H1 (cell line): ENCODE data around the gene MPP4. TPM values are rescaled to one million over a fixed set of nuclear protein-coding genes. Genes with fewer than 3 reads are reported as not detected.
A peak's percentile ranks its signal among the peaks of the same experiment; 100 is the strongest.

Source experiments
- ATF3 ChIP-seq: IDR thresholded peaks from 2 replicates; pipeline ENCODE4 v1.6.1; 2011; ENCODE audit warnings: low read depth, mild to moderate bottlenecking, low read length; ENCODE audit not compliant: insufficient read depth
- BCL11A ChIP-seq, 2 experiments: IDR thresholded peaks; one replicate each; pipeline ENCODE4 v1.6.1; 2011; ENCODE audit warnings: low read depth in 2 of 2, low read length in 2 of 2, mild to moderate bottlenecking in 2 of 2
- BRCA1 ChIP-seq: IDR thresholded peaks from 2 replicates; pipeline ENCODE4 v1.6.1; 2012; ENCODE audit warnings: low read depth, low read length, improper control_type of control experiment
- CBX5 ChIP-seq: fragments of 300-800, 300-1000 bp; sonication (generic); IDR thresholded peaks from 2 replicates; pipeline ENCODE4 v1.7.1; 2016; ENCODE audit warnings: antibody characterized with exemption, low read length, low read depth
- CBX8 ChIP-seq: fragments of 300-800, 300-1000 bp; sonication (generic); IDR thresholded peaks from 2 replicates; pipeline ENCODE4 v1.7.1; 2016; ENCODE audit warnings: low read depth, low read length, borderline replicate concordance
- EGR1 ChIP-seq: IDR thresholded peaks from 2 replicates; pipeline ENCODE4 v1.6.1; 2011; ENCODE audit warnings: low read depth, low read length, borderline replicate concordance
- EZH2 ChIP-seq: fragments of 200-600 bp; sonication (generic); IDR thresholded peaks from 2 replicates; pipeline ENCODE4 v1.7.1; 2012; ENCODE audit warnings: low read depth, mild to moderate bottlenecking, moderate library complexity, low read length, inconsistent platforms; ENCODE audit not compliant: severe bottlenecking
- GABPA ChIP-seq: IDR thresholded peaks from 2 replicates; pipeline ENCODE4 v1.6.1; 2011; ENCODE audit warnings: mild to moderate bottlenecking, low read length, moderate library complexity, borderline replicate concordance; ENCODE audit not compliant: insufficient read depth
- HDAC2 ChIP-seq, 2 experiments: fragments of 300-600 bp in 1 of 2; sonication (generic) in 1 of 2; IDR thresholded peaks; 2 replicates each; pipeline ENCODE4 v1.6.1; 2011 to 2012; ENCODE audit warnings: low read depth in 2 of 2, low read length in 2 of 2, mild to moderate bottlenecking in 2 of 2, moderate library complexity in 2 of 2, borderline replicate concordance in 1 of 2, inconsistent platforms in 1 of 2
- HDAC6 ChIP-seq: IDR thresholded peaks from one replicate; pipeline ENCODE4 v1.7.1; 2012; ENCODE audit warnings: low read depth, mild to moderate bottlenecking, inconsistent platforms, low read length, moderate library complexity
- JUN ChIP-seq: IDR thresholded peaks from 2 replicates; pipeline ENCODE4 v1.6.1; 2011; ENCODE audit warnings: low read depth, mild to moderate bottlenecking, improper control_type of control experiment, low read length
- KDM1A ChIP-seq: fragments of 200-600, 300-600 bp; sonication (generic); IDR thresholded peaks from 2 replicates; pipeline ENCODE4 v1.7.1; 2016; ENCODE audit warnings: mild to moderate bottlenecking, low read length, borderline replicate concordance
- KDM4A ChIP-seq: IDR thresholded peaks from one replicate; pipeline ENCODE4 v1.7.1; 2012; ENCODE audit warnings: low read depth, mild to moderate bottlenecking, moderate library complexity, low read length, inconsistent platforms; ENCODE audit not compliant: severe bottlenecking
- NANOG ChIP-seq: IDR thresholded peaks from 2 replicates; pipeline ENCODE4 v1.6.1; 2011; ENCODE audit warnings: low read length, low read depth, mild to moderate bottlenecking, inconsistent platforms; ENCODE audit not compliant: insufficient read depth, poor library complexity, severe bottlenecking
- NRF1 ChIP-seq: IDR thresholded peaks from 2 replicates; pipeline ENCODE4 v1.6.1; 2011; ENCODE audit warnings: mild to moderate bottlenecking, low read depth, low read length, improper control_type of control experiment
- RBBP5 ChIP-seq: IDR thresholded peaks from 2 replicates; pipeline ENCODE4 v1.7.1; 2012; ENCODE audit warnings: low read depth, mild to moderate bottlenecking, inconsistent platforms, low read length, moderate library complexity, borderline replicate concordance
- RNF2 ChIP-seq: fragments of 200-900, 300-1000 bp; sonication (generic); IDR thresholded peaks from 2 replicates; pipeline ENCODE4 v1.7.1; 2016; ENCODE audit warnings: borderline replicate concordance, low read depth, mild to moderate bottlenecking, antibody characterized with exemption, low read length; ENCODE audit not compliant: poor library complexity, severe bottlenecking; ENCODE audit errors: missing control alignments
- RXRA ChIP-seq: IDR thresholded peaks from 2 replicates; pipeline ENCODE4 v1.6.1; 2011; ENCODE audit warnings: low read depth, mild to moderate bottlenecking, low read length, moderate library complexity; ENCODE audit not compliant: insufficient read depth
- SIRT6 ChIP-seq: IDR thresholded peaks from one replicate; pipeline ENCODE4 v1.7.1; 2012; ENCODE audit warnings: low read length, inconsistent platforms
- SIX5 ChIP-seq: IDR thresholded peaks from 2 replicates; pipeline ENCODE4 v1.6.1; 2011; ENCODE audit warnings: mild to moderate bottlenecking, low read depth, low read length
- SP1 ChIP-seq: IDR thresholded peaks from 2 replicates; pipeline ENCODE4 v1.6.1; 2011; ENCODE audit warnings: low read depth, low read length
- SUZ12 ChIP-seq: fragments of 200-600 bp; sonication (generic); IDR thresholded peaks from 2 replicates; pipeline ENCODE4 v1.6.1; 2012; ENCODE audit warnings: mild to moderate bottlenecking, inconsistent platforms, low read length, moderate library complexity, mixed read lengths
- TCF12 ChIP-seq: IDR thresholded peaks from 2 replicates; pipeline ENCODE4 v1.6.1; 2011; ENCODE audit warnings: low read depth, mild to moderate bottlenecking, low read length
- YY1 ChIP-seq: IDR thresholded peaks from 2 replicates; pipeline ENCODE4 v1.6.1; 2011; ENCODE audit warnings: low read depth, mild to moderate bottlenecking, low read length
- polyA plus RNA-seq, 7 experiments: library from polyadenylated mRNA; depleted of rRNA in 3 of 7; stranded (reverse) in 5 of 7; unstranded in 2 of 7; fragments of >200 nt in 5 of 7; fragments of 200-250 nt in 2 of 7; gene quantifications; 1 replicate in 5 of 7; 2 replicates in 1 of 7; 4 replicates in 1 of 7; pipeline versions ENCODE4 v1.2.1 to v1.2.3, GENCODE V29; 2011 to 2013; ENCODE audit warnings: missing spikeins in 2 of 7, mixed read lengths in 2 of 7
- total RNA-seq: library from RNA; stranded (reverse); fragmentation: NEBNext Ultra II Directional; extraction: Animal tissue kit (Norgen Biotek cat#: 25700); gene quantifications from 2 replicates; pipeline ENCODE4 v1.2.1, GENCODE V29; 2021

Gene MPP4
- total and polyA plus RNA-seq, 2 of the 8 experiments (the other 6 are each of a cell fraction or from before 2014, with no cell fraction given) = not detected

DNA sequence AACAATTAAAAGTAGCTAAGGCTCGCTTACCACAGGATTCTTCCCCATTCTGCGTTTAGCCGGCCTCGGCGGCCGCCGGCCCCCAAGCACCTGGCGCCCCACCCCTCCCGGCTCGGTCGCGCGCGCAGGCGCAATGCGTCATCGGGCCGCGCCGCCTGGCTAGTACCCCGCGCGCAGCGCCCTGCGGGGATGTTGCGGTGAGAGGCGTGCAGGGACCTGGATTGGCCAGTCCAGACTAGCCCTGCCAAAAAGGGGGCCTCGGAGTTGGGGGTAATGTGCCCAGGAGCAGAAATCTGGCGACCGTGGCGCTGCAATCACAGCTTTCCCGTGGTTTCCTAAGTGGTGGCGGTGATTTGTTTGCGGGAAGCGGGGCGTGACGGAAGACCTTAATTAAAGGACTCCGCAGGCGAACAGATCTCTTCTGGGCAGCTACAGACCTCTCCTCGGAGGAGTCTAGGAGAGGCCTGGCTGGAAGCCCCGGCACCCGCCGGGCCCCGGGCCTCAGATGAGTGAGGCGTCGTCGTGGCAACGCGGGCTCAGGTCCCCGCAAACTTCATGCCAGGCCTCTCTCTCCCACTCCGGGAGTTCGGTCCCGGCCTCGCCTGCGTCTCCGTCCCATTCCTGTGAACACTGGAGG lies 55.7 kb downstream of the MPP4 start (continued):
- TF ChIP-seq ATF3 = peak; percentile 88
- no peak for TF ChIP-seq CBX8
- TF ChIP-seq YY1 = no peak
- no peak for TF ChIP-seq EZH2
- TF ChIP-seq JUN = no peak
- peak in 1 of 2 experiments; percentile 89; a peak in 2 of 4 replicates for TF ChIP-seq HDAC2 (IDR thresholded peaks at IDR 0.05; ENCODE audit: borderline replicate concordance in 1 of 2, low read depth in 2 of 2, low read length in 2 of 2)
- peak; percentile 97; the same call in 1 of the 2 replicates for TF ChIP-seq RBBP5
- TF ChIP-seq NRF1 = peak; percentile 43
- 0 out of 2 replicates have a peak, but pooled peaks have one; percentile 19 for TF ChIP-seq SP1
- TF ChIP-seq HDAC6 = no peak
- 0 out of 2 replicates have a peak, but pooled peaks have one; percentile 52 for TF ChIP-seq TCF12
- TF ChIP-seq RNF2 = no peak
- TF ChIP-seq KDM1A = no peak
- TF ChIP-seq SIX5 = no peak
- TF ChIP-seq BRCA1 = 0 out of 2 replicates have a peak, but pooled peaks have one; percentile 11
- TF ChIP-seq GABPA = no peak
- peak; percentile 100 for TF ChIP-seq KDM4A
- no peak for TF ChIP-seq EGR1
- no peak for TF ChIP-seq SIRT6
- no peak for TF ChIP-seq NANOG
- no peak for TF ChIP-seq SUZ12
- no peak for TF ChIP-seq RXRA
- no peak for TF ChIP-seq BCL11A (IDR thresholded peaks at IDR 0.05; ENCODE audit: low read depth in 2 of 2, low read length in 2 of 2)
- no peak for TF ChIP-seq CBX5
